H1 (cell line): Measurements from ENCODE around the gene FOXS1. TPM values are rescaled to one million over a fixed set of nuclear protein-coding genes. Genes with fewer than 3 reads are reported as not detected.

ENCODE experiments used
- CTCF ChIA-PET: fragments of 300-600 bp; sonication (Branson Sonifier 250); formaldehyde crosslinking; loops from one replicate; lab custom pipeline; 2021; ENCODE audit not compliant: partially characterized antibody; lab: Charles Lee
- POLR2A ChIA-PET: fragments of 300-600 bp; sonication (Branson Sonifier 250); formaldehyde crosslinking; loops from one replicate; lab custom pipeline; 2021; ENCODE audit warnings: inconsistent platforms; ENCODE audit not compliant: partially characterized antibody; lab: Charles Lee
- DNase-seq, 2 experiments: peaks; one replicate each; pipeline versions ENCODE4 v3.0.0 to v3.0.0-alpha.2; 2010 to 2022; ENCODE audit warnings: low spot score in 2 of 2, low read depth in 1 of 2, mixed read lengths in 1 of 2
- FAIRE-seq: peaks from 2 replicates; lab custom pipeline; 2011; peaks lifted over from hg19 to GRCh38; lab: Jason Lieb, UNC
- H2AFZ ChIP-seq: 2 replicates; pipeline ENCODE4 v1.8.1; 2012; ENCODE audit warnings: low read length, inconsistent platforms
- H2AK5ac ChIP-seq: 2 replicates; pipeline ENCODE4 v1.6.1; 2013; ENCODE audit warnings: low read depth, low read length
- H2BK120ac ChIP-seq: replicated peaks from 2 replicates; pipeline ENCODE3; 2013; ENCODE audit warnings: low read depth, low read length, inconsistent platforms
- H2BK12ac ChIP-seq: 2 replicates; pipeline ENCODE4 v1.6.1; 2013; ENCODE audit warnings: low read depth, low read length
- H2BK15ac ChIP-seq: 2 replicates; pipeline ENCODE4 v1.6.1; 2013; ENCODE audit warnings: low read length
- H2BK20ac ChIP-seq: 2 replicates; pipeline ENCODE4 v1.6.1; 2013; ENCODE audit warnings: low read length
- H2BK5ac ChIP-seq: 2 replicates; pipeline ENCODE4 v1.6.1; 2013; ENCODE audit warnings: low read depth, low read length
- H3K14ac ChIP-seq: 2 replicates; pipeline ENCODE4 v1.6.1; 2013; ENCODE audit warnings: inconsistent platforms; ENCODE audit not compliant: insufficient read length
- H3K18ac ChIP-seq: 2 replicates; pipeline ENCODE4 v1.6.1; 2013; ENCODE audit warnings: low read length; ENCODE audit errors: extremely low read depth
- H3K23ac ChIP-seq: 2 replicates; pipeline ENCODE4 v1.6.1; 2013; ENCODE audit warnings: inconsistent platforms; ENCODE audit not compliant: insufficient read length
- H3K23me2 ChIP-seq: 2 replicates; pipeline ENCODE4 v1.6.1; 2013; ENCODE audit warnings: low read depth, low read length
- H3K27ac ChIP-seq: 2 replicates; pipeline ENCODE4 v1.6.1; 2011; ENCODE audit warnings: low read depth, low read length, inconsistent platforms
- H3K27me3 ChIP-seq, 4 experiments: replicated peaks in 1 of 4; 1 replicate in 1 of 4; 2 replicates in 3 of 4; pipeline versions ENCODE4 v1.6.1 to v1.8.1; 2011 to 2013; ENCODE audit warnings: low read length in 3 of 4, mild to moderate bottlenecking in 3 of 4, inconsistent platforms in 2 of 4, mixed read lengths in 2 of 4, moderate library complexity in 1 of 4; ENCODE audit not compliant: control insufficient read depth in 3 of 4, insufficient read depth in 3 of 4; ENCODE audit errors: extremely low read depth in 1 of 4
- H3K36me3 ChIP-seq, 4 experiments: 2 replicates each; pipeline versions ENCODE4 v1.6.1 to v1.8.1; 2011 to 2013; ENCODE audit warnings: mild to moderate bottlenecking in 4 of 4, low read length in 3 of 4, moderate library complexity in 2 of 4, control low read depth in 1 of 4, inconsistent platforms in 1 of 4; ENCODE audit not compliant: insufficient read depth in 4 of 4, control insufficient read depth in 2 of 4
- H3K4ac ChIP-seq: replicated peaks from 2 replicates; pipeline ENCODE3; 2013; ENCODE audit warnings: low read length, low read depth, mixed read lengths, inconsistent platforms; ENCODE audit not compliant: insufficient read length
- H3K4me1 ChIP-seq, 4 experiments: replicated peaks in 1 of 4; 1 replicate in 1 of 4; 2 replicates in 3 of 4; pipeline versions ENCODE4 v1.6.1 to v1.8.1; 2011 to 2013; ENCODE audit warnings: low read length in 3 of 4, inconsistent platforms in 2 of 4, mixed read lengths in 1 of 4; ENCODE audit not compliant: insufficient read depth in 4 of 4, control insufficient read depth in 3 of 4
- H3K4me2 ChIP-seq, 2 experiments: 2 replicates each; pipeline versions ENCODE4 v1.6.1 to v1.8.1; 2011 to 2013; ENCODE audit warnings: low read depth in 2 of 2, low read length in 2 of 2, control low read depth in 1 of 2, inconsistent platforms in 1 of 2, mild to moderate bottlenecking in 1 of 2; ENCODE audit not compliant: insufficient read depth in 1 of 2
- H3K4me3 ChIP-seq, 4 experiments: fragments of 200-600, 300-600 bp in 1 of 4; sonication (generic), shearing (Covaris generic), sonication (Bioruptor Twin) in 1 of 4; 2 replicates each; pipeline versions ENCODE4 v1.5.1 to v1.8.1; 2011 to 2016; ENCODE audit warnings: low read length in 4 of 4, low read depth in 3 of 4, control low read depth in 2 of 4, inconsistent platforms in 2 of 4, mild to moderate bottlenecking in 2 of 4, mixed read lengths in 1 of 4, moderate library complexity in 1 of 4; ENCODE audit not compliant: insufficient read depth in 2 of 4; ENCODE audit errors: extremely low read depth in 1 of 4
- H3K56ac ChIP-seq: replicated peaks from 2 replicates; pipeline ENCODE3; 2013; ENCODE audit warnings: low read depth, mild to moderate bottlenecking, mixed read lengths, low read length, inconsistent platforms; ENCODE audit not compliant: insufficient read length
- H3K79me1 ChIP-seq: 2 replicates; pipeline ENCODE4 v1.6.1; 2013; ENCODE audit warnings: low read depth, low read length, control low read depth
- H3K79me2 ChIP-seq, 2 experiments: 2 replicates each; pipeline versions ENCODE4 v1.6.1 to v1.8.1; 2012 to 2013; ENCODE audit warnings: low read length in 2 of 2, mild to moderate bottlenecking in 2 of 2, inconsistent platforms in 1 of 2; ENCODE audit not compliant: insufficient read depth in 2 of 2, control insufficient read depth in 1 of 2
- H3K9ac ChIP-seq, 4 experiments: replicated peaks in 1 of 4; 1 replicate in 1 of 4; 2 replicates in 3 of 4; pipeline versions ENCODE4 v1.6.1 to v1.8.1; 2011 to 2013; ENCODE audit warnings: low read depth in 3 of 4, low read length in 3 of 4, control low read depth in 2 of 4, mild to moderate bottlenecking in 2 of 4, moderate library complexity in 2 of 4, inconsistent platforms in 1 of 4; ENCODE audit errors: extremely low read depth in 1 of 4
- H3K9me3 ChIP-seq, 2 experiments: 2 replicates each; pipeline versions ENCODE4 v1.6.1 to v1.8.1; 2012 to 2013; ENCODE audit warnings: mild to moderate bottlenecking in 2 of 2, moderate library complexity in 2 of 2, control low read depth in 1 of 2, inconsistent platforms in 1 of 2, low read depth in 1 of 2, low read length in 1 of 2, mixed read lengths in 1 of 2; ENCODE audit not compliant: insufficient read depth in 2 of 2
- H4K20me1 ChIP-seq, 2 experiments: replicated peaks in 1 of 2; 2 replicates each; pipeline versions ENCODE3 to v1.8.1; 2011 to 2013; ENCODE audit warnings: inconsistent platforms in 2 of 2, low read length in 2 of 2, mild to moderate bottlenecking in 1 of 2; ENCODE audit not compliant: insufficient read depth in 2 of 2, control insufficient read depth in 1 of 2
- H4K5ac ChIP-seq: 2 replicates; pipeline ENCODE4 v1.6.1; 2013; ENCODE audit warnings: low read length, low read depth, mixed read lengths, inconsistent platforms; ENCODE audit not compliant: insufficient read length
- H4K8ac ChIP-seq: 2 replicates; pipeline ENCODE4 v1.8.0; 2013; ENCODE audit warnings: mild to moderate bottlenecking, moderate library complexity, low read length, inconsistent platforms; ENCODE audit not compliant: insufficient read depth; ENCODE audit errors: extremely low read depth
- H4K91ac ChIP-seq: replicated peaks from 2 replicates; pipeline ENCODE3; 2013; ENCODE audit warnings: low read length, mixed read lengths, inconsistent platforms; ENCODE audit not compliant: insufficient read length
- BACH1 ChIP-seq: IDR thresholded peaks from 2 replicates; pipeline ENCODE4 v1.6.1; 2012; ENCODE audit warnings: low read length, improper control_type of control experiment
- CBX8 ChIP-seq: fragments of 300-800, 300-1000 bp; sonication (generic); IDR thresholded peaks from 2 replicates; pipeline ENCODE4 v1.7.1; 2016; ENCODE audit warnings: low read depth, low read length, borderline replicate concordance
- CTCF ChIP-seq, 3 experiments: IDR thresholded peaks; 1 replicate in 2 of 3; 2 replicates in 1 of 3; pipeline versions ENCODE4 v1.5.1 to v1.6.1; 2011; ENCODE audit warnings: low read length in 3 of 3, mild to moderate bottlenecking in 3 of 3, inconsistent platforms in 2 of 3, low read depth in 1 of 3, moderate library complexity in 1 of 3; ENCODE audit not compliant: insufficient read depth in 1 of 3; ENCODE audit errors: control extremely low read depth in 1 of 3
- EZH2 ChIP-seq: fragments of 200-600 bp; sonication (generic); IDR thresholded peaks from 2 replicates; pipeline ENCODE4 v1.7.1; 2012; ENCODE audit warnings: low read depth, mild to moderate bottlenecking, moderate library complexity, low read length, inconsistent platforms; ENCODE audit not compliant: severe bottlenecking
- JUND ChIP-seq: IDR thresholded peaks from 2 replicates; pipeline ENCODE4 v1.6.1; 2011; ENCODE audit warnings: mild to moderate bottlenecking, improper control_type of control experiment, low read length
- SP1 ChIP-seq: IDR thresholded peaks from 2 replicates; pipeline ENCODE4 v1.6.1; 2011; ENCODE audit warnings: low read depth, low read length
- SP2 ChIP-seq: IDR thresholded peaks from 2 replicates; pipeline ENCODE4 v1.6.1; 2012; ENCODE audit warnings: mild to moderate bottlenecking, low read length, inconsistent platforms
- TCF12 ChIP-seq: IDR thresholded peaks from 2 replicates; pipeline ENCODE4 v1.6.1; 2011; ENCODE audit warnings: low read depth, mild to moderate bottlenecking, low read length
- WGBS, 2 experiments: shearing (Covaris generic) in 1 of 2; methylation state at CpG; one replicate each; pipeline versions ENCODE4 v1.1.6 to v1.1.7; 2013 to 2015; ENCODE audit warnings: low lambda C conversion rate in 2 of 2, mixed read lengths in 2 of 2, inconsistent platforms in 1 of 2, low coverage in 1 of 2, missing lambda C conversion rate in 1 of 2; ENCODE audit not compliant: insufficient replicate concordance in 2 of 2, insufficient coverage in 1 of 2, insufficient read length in 1 of 2; ENCODE audit errors: extremely low coverage in 1 of 2, missing lambda C conversion rate in 1 of 2; 5-methylcytosine and 5-hydroxymethylcytosine counted together
- polyA plus RNA-seq, 7 experiments: library from polyadenylated mRNA; depleted of rRNA in 3 of 7; stranded (reverse) in 5 of 7; unstranded in 2 of 7; fragments of >200 nt in 5 of 7; fragments of 200-250 nt in 2 of 7; gene quantifications; 1 replicate in 5 of 7; 2 replicates in 1 of 7; 4 replicates in 1 of 7; pipeline versions ENCODE4 v1.2.1 to v1.2.3, GENCODE V29; 2011 to 2013; ENCODE audit warnings: missing spikeins in 2 of 7, mixed read lengths in 2 of 7
- total RNA-seq: library from RNA; stranded (reverse); fragmentation: NEBNext Ultra II Directional; extraction: Animal tissue kit (Norgen Biotek cat#: 25700); gene quantifications from 2 replicates; pipeline ENCODE4 v1.2.1, GENCODE V29; 2021

Gene FOXS1
- total and polyA plus RNA-seq, 2 of the 8 experiments (the other 6 are each of a cell fraction or from before 2014, with no cell fraction given) = 0.45 TPM; not detected in 1

- H2AFZ ChIP-seq = no peak overlapping the region
- no peak for TF ChIP-seq BACH1
- no peak for TF ChIP-seq SP2
- TF ChIP-seq CTCF (IDR thresholded peaks at IDR 0.05; ENCODE audit: control extremely low read depth in 1 of 3, insufficient read depth in 1 of 3, low read depth in 1 of 3, low read length in 3 of 3) = no peak
- no peak for TF ChIP-seq EZH2
- TF ChIP-seq SP1 = no peak
- no peak for TF ChIP-seq JUND
- TF ChIP-seq TCF12 = no peak
- no peak for TF ChIP-seq CBX8
- H3K18ac ChIP-seq = no peak overlapping the region
- no peak overlapping the region for H3K23ac ChIP-seq
- H3K27me3 ChIP-seq = peaks cover 5 to 35% (median 25%) of the 10 kb centered on the region in 4 experiments
- no peak overlapping the region; the same call in 1 of the 2 replicates for H2BK12ac ChIP-seq
- H3K14ac ChIP-seq = no peak overlapping the region
- ChIA-PET CTCF (interaction anchor here (0.6 to 8.3 kb wide), 51 partner anchors 8 to 819 kb away, joined by 3 to 111 read pairs (median 4); partner anchors contain the start of genes HCK, MYLK2 and PDRG1), POLR2A (interaction anchor here (1.1 kb wide), 1 partner anchor 23 kb away, joined by 3 read pairs; no protein-coding TSS in a partner anchor)
- H3K36me3 ChIP-seq = no peaks in the 10 kb centered on the region
- no peaks in the 10 kb centered on the region for H3K79me2 ChIP-seq
- no peak overlapping the region for H4K5ac ChIP-seq
- H2BK15ac ChIP-seq = no peak overlapping the region
- H4K20me1 ChIP-seq = no peaks in the 10 kb centered on the region
- FAIRE-seq (no peak), DNase-seq (no peak)
- no peak overlapping the region for H3K27ac ChIP-seq
- H3K4me1 ChIP-seq = peaks cover 4 to 28% (median 24%) of the 10 kb centered on the region in 4 experiments; a peak in 6 of 7 replicates
- no peak overlapping the region for H3K4me2 ChIP-seq
- H4K91ac ChIP-seq = no peak overlapping the region
- 80% methylated on average over 3 of the region's 3 CpGs; no CpG with 5 or more reads in 1 of the 2 experiments for WGBS, 2 experiments
- H2BK5ac ChIP-seq = no peak overlapping the region
- H3K9ac ChIP-seq = no peak overlapping the region
- no peak overlapping the region for H3K4ac ChIP-seq
- no peak overlapping the region for H2AK5ac ChIP-seq
- no peaks in the 10 kb centered on the region for H3K9me3 ChIP-seq
- no peak overlapping the region for H3K4me3 ChIP-seq
- no peak overlapping the region for H2BK20ac ChIP-seq
- peaks cover 4% of the 10 kb centered on the region for H3K23me2 ChIP-seq
- H3K79me1 ChIP-seq = no peaks in the 10 kb centered on the region
- H3K56ac ChIP-seq = no peak overlapping the region
- H4K8ac ChIP-seq = no peak overlapping the region
- H2BK120ac ChIP-seq = no peak overlapping the region
Observed at GRCh38 chr20:31846793-31847138, 1.4 kb upstream of the FOXS1 start.
